Lower leg skin (tissue), 3 donors: ENCODE measurements around the gene AADACL3.

ENCODE experiments used
- POLR2A ChIP-seq, 2 donors: fragments of 450-650 bp; IDR thresholded peaks; one replicate each; pipeline ENCODE4 v1.6.1; 2016 to 2017; ENCODE audit warnings: antibody characterized with exemption in 2 of 2, mild to moderate bottlenecking in 1 of 2, moderate library complexity in 1 of 2
- TF ChIP-seq, protein P1 (sequence below), 3 donors: fragments of 450-650 bp; IDR thresholded peaks; one replicate each; pipeline ENCODE4 v1.5.1; 2016; ENCODE audit warnings: antibody characterized with exemption in 3 of 3, mild to moderate bottlenecking in 3 of 3, moderate library complexity in 2 of 3

- TF ChIP-seq, protein P1, sequence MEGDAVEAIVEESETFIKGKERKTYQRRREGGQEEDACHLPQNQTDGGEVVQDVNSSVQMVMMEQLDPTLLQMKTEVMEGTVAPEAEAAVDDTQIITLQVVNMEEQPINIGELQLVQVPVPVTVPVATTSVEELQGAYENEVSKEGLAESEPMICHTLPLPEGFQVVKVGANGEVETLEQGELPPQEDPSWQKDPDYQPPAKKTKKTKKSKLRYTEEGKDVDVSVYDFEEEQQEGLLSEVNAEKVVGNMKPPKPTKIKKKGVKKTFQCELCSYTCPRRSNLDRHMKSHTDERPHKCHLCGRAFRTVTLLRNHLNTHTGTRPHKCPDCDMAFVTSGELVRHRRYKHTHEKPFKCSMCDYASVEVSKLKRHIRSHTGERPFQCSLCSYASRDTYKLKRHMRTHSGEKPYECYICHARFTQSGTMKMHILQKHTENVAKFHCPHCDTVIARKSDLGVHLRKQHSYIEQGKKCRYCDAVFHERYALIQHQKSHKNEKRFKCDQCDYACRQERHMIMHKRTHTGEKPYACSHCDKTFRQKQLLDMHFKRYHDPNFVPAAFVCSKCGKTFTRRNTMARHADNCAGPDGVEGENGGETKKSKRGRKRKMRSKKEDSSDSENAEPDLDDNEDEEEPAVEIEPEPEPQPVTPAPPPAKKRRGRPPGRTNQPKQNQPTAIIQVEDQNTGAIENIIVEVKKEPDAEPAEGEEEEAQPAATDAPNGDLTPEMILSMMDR (IDR thresholded peaks at IDR 0.05): no peak
- no peak for TF ChIP-seq POLR2A (IDR thresholded peaks at IDR 0.05)
Measured at GRCh38 chr1:12696658-12697057, 19.3 kb upstream of the AADACL3 start.
